ENCODE results near the gene ADAM19. TPM values are rescaled to one million over a fixed set of nuclear protein-coding genes. Genes with fewer than 3 reads are reported as not detected.

Gene ADAM19
- total and polyA plus RNA-seq, 9 donors, result 1.6 to 11.6 (median 3.0) TPM

DNA sequence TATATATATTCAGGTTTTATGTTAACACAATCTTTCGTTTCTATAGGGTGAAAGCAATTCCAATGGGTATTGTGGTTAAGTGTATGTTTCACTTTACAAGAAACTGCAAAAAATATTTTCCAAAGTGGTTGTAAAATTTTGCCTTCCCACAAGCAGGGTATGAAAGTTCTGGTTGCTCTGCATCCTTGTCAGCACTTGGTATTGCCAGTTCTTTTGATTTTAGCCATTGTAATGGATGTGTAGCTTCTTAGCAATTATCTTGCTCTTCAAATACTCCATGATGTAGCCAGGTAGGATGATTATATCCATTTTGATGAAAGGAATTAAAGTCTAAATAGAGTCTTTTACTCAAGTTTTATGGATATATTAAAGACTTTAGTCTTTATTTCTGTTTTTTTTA lies 9.1 kb upstream of the ADAM19 start:
- TF ChIP-seq POLR2A (IDR thresholded peaks at IDR 0.05), result no peak
- TF ChIP-seq EP300 (IDR thresholded peaks at IDR 0.05), result no peak
- TF ChIP-seq, protein P1, sequence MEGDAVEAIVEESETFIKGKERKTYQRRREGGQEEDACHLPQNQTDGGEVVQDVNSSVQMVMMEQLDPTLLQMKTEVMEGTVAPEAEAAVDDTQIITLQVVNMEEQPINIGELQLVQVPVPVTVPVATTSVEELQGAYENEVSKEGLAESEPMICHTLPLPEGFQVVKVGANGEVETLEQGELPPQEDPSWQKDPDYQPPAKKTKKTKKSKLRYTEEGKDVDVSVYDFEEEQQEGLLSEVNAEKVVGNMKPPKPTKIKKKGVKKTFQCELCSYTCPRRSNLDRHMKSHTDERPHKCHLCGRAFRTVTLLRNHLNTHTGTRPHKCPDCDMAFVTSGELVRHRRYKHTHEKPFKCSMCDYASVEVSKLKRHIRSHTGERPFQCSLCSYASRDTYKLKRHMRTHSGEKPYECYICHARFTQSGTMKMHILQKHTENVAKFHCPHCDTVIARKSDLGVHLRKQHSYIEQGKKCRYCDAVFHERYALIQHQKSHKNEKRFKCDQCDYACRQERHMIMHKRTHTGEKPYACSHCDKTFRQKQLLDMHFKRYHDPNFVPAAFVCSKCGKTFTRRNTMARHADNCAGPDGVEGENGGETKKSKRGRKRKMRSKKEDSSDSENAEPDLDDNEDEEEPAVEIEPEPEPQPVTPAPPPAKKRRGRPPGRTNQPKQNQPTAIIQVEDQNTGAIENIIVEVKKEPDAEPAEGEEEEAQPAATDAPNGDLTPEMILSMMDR (IDR thresholded peaks at IDR 0.05), result no peak
- Histone ChIP-seq H3K4me3 (no peak overlapping the region), H3K27me3 (no peaks in the 10 kb centered on the region), H3K36me3 (no peaks in the 10 kb centered on the region), H3K4me1 (ENCODE audit: insufficient read depth) (no peaks in the 10 kb centered on the region), H3K27ac (no peak overlapping the region), H3K9me3 (no peaks in the 10 kb centered on the region)
- no peak for DNase-seq
- WGBS, 3 donors, result 88 to 92% (median 88%) methylated on average over 1 of the region's 1 CpG
- intact Hi-C loops (cut with DNase I), result no loop called here

DNA sequence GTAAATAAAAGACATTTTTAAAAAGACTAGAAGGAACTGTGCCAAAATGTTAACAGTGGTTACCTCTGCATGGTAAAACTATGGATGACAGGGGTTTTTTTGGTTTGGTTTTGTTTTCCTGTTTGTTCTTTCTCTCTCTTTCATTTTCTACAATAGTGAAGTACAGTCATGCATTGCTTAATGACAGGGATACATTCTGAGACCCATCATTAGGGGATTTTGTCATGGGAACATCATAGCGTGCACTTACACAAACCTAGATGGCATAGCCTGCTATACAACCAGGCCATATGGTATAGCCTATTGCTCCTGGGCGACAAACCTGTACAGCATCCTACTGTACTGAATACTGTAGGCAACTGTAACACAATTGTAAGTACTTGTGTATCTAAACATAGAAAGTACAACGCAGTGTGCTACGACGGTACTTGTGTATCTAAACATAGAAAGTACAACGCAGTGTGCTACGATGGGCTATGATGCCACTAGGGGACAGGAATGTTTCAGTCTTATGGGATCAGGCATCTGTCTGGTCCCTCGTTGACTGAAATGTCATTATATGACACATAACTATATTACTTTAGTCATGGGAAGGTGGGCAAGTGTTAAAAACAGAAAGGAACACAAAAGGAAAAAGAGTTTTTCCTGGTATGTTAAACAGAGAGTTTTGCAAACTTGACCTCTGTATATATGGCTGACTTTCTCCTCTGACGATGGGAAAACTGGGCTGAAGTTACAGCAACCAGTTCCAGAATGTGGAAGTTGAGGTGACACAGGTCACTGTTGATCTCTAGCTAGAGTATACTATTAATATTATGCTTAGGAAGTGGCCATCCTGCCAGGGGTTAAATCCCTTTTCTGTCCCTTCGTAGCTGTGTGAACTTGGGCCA lies 7.4 kb upstream of the ADAM19 start:
- Histone ChIP-seq H3K9me3 (no peaks in the 10 kb centered on the region), H3K27me3 (no peaks in the 10 kb centered on the region), H3K27ac (no peak overlapping the region), H3K4me1 (ENCODE audit: insufficient read depth) (no peaks in the 10 kb centered on the region), H3K4me3 (no peak overlapping the region), H3K36me3 (no peaks in the 10 kb centered on the region)
- WGBS, 3 donors, result 71 to 76% (median 75%) methylated on average over 10 of the region's 10 CpGs
- intact Hi-C loops (cut with DNase I), result no loop called here
- DNase-seq, result no peak
- TF ChIP-seq EP300 (IDR thresholded peaks at IDR 0.05) (no peak), POLR2A (IDR thresholded peaks at IDR 0.05) (no peak)
- TF ChIP-seq, protein P1 (IDR thresholded peaks at IDR 0.05), result no peak

DNA sequence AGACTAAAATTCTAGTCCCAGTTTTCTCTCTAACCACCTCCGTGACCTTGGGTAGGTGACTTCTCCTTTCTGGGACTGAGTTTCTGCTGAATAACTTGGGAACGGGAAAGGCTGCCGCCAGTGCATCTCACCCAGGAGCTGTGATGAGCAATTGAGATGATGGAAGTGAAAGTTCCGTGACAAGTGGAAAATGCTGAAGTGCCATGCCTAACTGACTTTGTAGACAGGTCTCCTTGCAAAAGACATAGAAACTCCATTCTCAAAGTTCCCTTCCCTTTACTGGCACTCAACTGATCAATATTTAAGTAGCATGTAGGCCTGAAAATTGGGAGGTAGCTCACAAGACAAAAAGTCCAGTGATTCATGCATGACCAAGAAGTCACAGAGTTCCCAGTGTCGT lies 6.3 kb upstream of the ADAM19 start:
- H3K4me3 ChIP-seq, result no peak overlapping the region
- intact Hi-C loops (cut with DNase I), result no loop called here
- H3K4me1 ChIP-seq (ENCODE audit: insufficient read depth), result no peaks in the 10 kb centered on the region
- H3K27ac ChIP-seq, result no peak overlapping the region
- 88 to 96% (median 94%) methylated on average over 5 of the region's 5 CpGs for WGBS, 3 donors
- no peaks in the 10 kb centered on the region for H3K36me3 ChIP-seq
- no peak for DNase-seq
- TF ChIP-seq, protein P1 (IDR thresholded peaks at IDR 0.05), result no peak
- TF ChIP-seq EP300 (IDR thresholded peaks at IDR 0.05) (no peak), POLR2A (IDR thresholded peaks at IDR 0.05) (no peak)
- H3K9me3 ChIP-seq, result no peaks in the 10 kb centered on the region
- H3K27me3 ChIP-seq, result no peaks in the 10 kb centered on the region

DNA sequence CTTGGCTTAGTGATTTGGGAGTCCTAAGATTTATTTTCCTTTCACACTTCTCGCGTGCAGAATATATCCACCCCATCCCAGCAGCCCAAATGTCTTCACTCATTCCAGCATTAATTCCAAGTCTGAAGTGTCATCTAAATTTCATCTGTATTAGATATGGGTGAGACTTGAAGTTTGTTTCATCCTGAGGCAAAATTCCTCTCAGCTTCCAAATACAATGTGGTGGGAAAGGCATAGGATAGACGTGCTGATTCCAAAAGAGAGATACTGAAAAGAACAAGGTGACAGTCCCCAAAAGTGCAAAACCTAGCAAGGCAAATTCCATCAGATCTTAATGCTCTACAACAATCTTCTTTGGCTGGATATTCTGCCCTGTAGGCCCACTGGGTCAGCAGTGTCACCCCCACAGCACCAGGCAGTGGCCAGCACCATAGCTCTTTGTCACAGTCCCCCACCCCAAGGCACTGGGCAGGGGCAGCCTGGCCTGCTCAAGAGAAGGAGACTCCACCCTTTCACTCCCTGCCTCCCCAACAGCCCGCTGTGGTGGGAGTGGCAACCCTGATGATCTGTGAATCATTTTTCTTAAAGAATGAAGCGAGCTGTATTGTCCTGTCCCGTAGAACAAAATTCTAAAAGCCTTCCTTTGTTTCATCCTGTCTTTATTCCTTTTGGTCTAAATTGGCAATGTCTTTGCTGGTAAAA lies 2.7 kb upstream of the ADAM19 start:
- Histone ChIP-seq H3K9me3 (no peaks in the 10 kb centered on the region), H3K27me3 (no peaks in the 10 kb centered on the region), H3K27ac (no peak overlapping the region), H3K4me3 (no peak overlapping the region), H3K4me1 (ENCODE audit: insufficient read depth) (peaks cover 9% of the 10 kb centered on the region), H3K36me3 (no peaks in the 10 kb centered on the region)
- no peak for DNase-seq
- WGBS, 3 donors, result 89 to 94% (median 91%) methylated on average over 6 of the region's 6 CpGs
- intact Hi-C loops (cut with DNase I), result loop anchor here in 1 of 4 donors (10.0 kb wide), 1 partner anchor 63 kb away; no protein-coding TSS in a partner anchor
- TF ChIP-seq POLR2A (IDR thresholded peaks at IDR 0.05), result no peak
- TF ChIP-seq EP300 (IDR thresholded peaks at IDR 0.05), result no peak
- TF ChIP-seq, protein P1 (IDR thresholded peaks at IDR 0.05), result no peak

All from ovary (tissue), 9 donors.